ENCODE measurements around the gene SNX25. TPM values are rescaled to one million over a fixed set of nuclear protein-coding genes. Genes with fewer than 3 reads are reported as not detected.
"Not testable (repeated sequence)": the region's sequence is repeated elsewhere in the genome, so short reads cannot be mapped to it uniquely, and the experiment has no call there.

SNX25 gene
- total RNA-seq, 1 experiment from 2014 or later = 17.7 TPM

GRCh38 chr4:185198189-185198588, 11.2 kb upstream of the SNX25 start:
- not testable (repeated sequence) for H3K27me3 ChIP-seq; H3K4me1 ChIP-seq; H3K36me3 ChIP-seq; H3K4me3 ChIP-seq; DNase-seq; H3K27ac ChIP-seq; H3K9me3 ChIP-seq (replicated peaks)

- H3K36me3 ChIP-seq = no peaks in the 10 kb centered on the region
- H3K9me3 ChIP-seq (replicated peaks) = no peaks in the 10 kb centered on the region
- H3K4me3 ChIP-seq = peak overlapping the region; percentile 17
- no peaks in the 10 kb centered on the region for H3K4me1 ChIP-seq
- DNase-seq = peak; percentile 46 to 62
- H3K27ac ChIP-seq = peak overlapping the region; percentile 26
- no peaks in the 10 kb centered on the region for H3K27me3 ChIP-seq
Observed at GRCh38 chr4:185201977-185202962, 7.1 kb upstream of the SNX25 start.

GRCh38 chr4:185202984-185203485, 6.4 kb upstream of the SNX25 start:
- Histone ChIP-seq H3K4me1 (no peaks in the 10 kb centered on the region), H3K27ac (peak overlapping the region; percentile 59)

GRCh38 chr4:185203486-185204237, 5.7 kb upstream of the SNX25 start, which contains the start of gene CFAP97:
Gene CFAP97, minus strand, starts transcription at chr4:185204000. Its CDS starts 12,804 bp downstream, at chr4:185191196.
- no peaks in the 10 kb centered on the region for H3K36me3 ChIP-seq
- H3K9me3 ChIP-seq (replicated peaks) = no peaks in the 10 kb centered on the region
- peak within 1 kb of the TSS; percentile 59 for H3K27ac ChIP-seq
- H3K4me3 ChIP-seq = peak within 1 kb of the TSS; percentile 77
- H3K4me1 ChIP-seq = no peaks in the 10 kb centered on the region
- H3K27me3 ChIP-seq = no peaks in the 10 kb centered on the region
- peak; percentile 72 to 78 for DNase-seq

More at GRCh38 chr4:185202984-185203485, 6.4 kb upstream of the SNX25 start:
- H3K4me3 ChIP-seq = peak overlapping the region; percentile 77
- no peaks in the 10 kb centered on the region for H3K9me3 ChIP-seq (replicated peaks)
- no peaks in the 10 kb centered on the region for H3K27me3 ChIP-seq
- no peaks in the 10 kb centered on the region for H3K36me3 ChIP-seq
- no peak for DNase-seq

- Histone ChIP-seq H3K4me3 (peak overlapping the region; percentile 77), H3K27ac (no peak overlapping the region), H3K9me3 (replicated peaks) (no peaks in the 10 kb centered on the region), H3K27me3 (no peaks in the 10 kb centered on the region), H3K4me1 (no peaks in the 10 kb centered on the region), H3K36me3 (no peaks in the 10 kb centered on the region)
- DNase-seq = peak in 1 of 2 experiments; percentile 13
Observed at GRCh38 chr4:185204238-185204910, 5.0 kb upstream of the SNX25 start.

GRCh38 chr4:185205073-185205472, 4.3 kb upstream of the SNX25 start:
- H3K4me3 ChIP-seq; H3K36me3 ChIP-seq; H3K27ac ChIP-seq; DNase-seq; H3K27me3 ChIP-seq; H3K4me1 ChIP-seq; H3K9me3 ChIP-seq (replicated peaks): not testable (repeated sequence)

- H3K4me3 ChIP-seq = no peak overlapping the region
- no peak overlapping the region for H3K27ac ChIP-seq
- no peaks in the 10 kb centered on the region for H3K9me3 ChIP-seq (replicated peaks)
- H3K4me1 ChIP-seq = no peaks in the 10 kb centered on the region
- H3K27me3 ChIP-seq = no peaks in the 10 kb centered on the region
- H3K36me3 ChIP-seq = no peaks in the 10 kb centered on the region
- no peak for DNase-seq
Observed at GRCh38 chr4:185205697-185206342, 3.6 kb upstream of the SNX25 start.

- no peaks in the 10 kb centered on the region for H3K9me3 ChIP-seq (replicated peaks)
- DNase-seq = no peak
Observed at GRCh38 chr4:185207466-185207865, 1.9 kb upstream of the SNX25 start.

GRCh38 chr4:185209852-185210101, 379 bp downstream of the SNX25 start:
- peak overlapping the region; percentile 73 for H3K4me3 ChIP-seq
- H3K27me3 ChIP-seq; H3K4me1 ChIP-seq; H3K9me3 ChIP-seq (replicated peaks); H3K36me3 ChIP-seq; H3K27ac ChIP-seq; DNase-seq: not testable (repeated sequence)

More at GRCh38 chr4:185207466-185207865, 1.9 kb upstream of the SNX25 start:
- Histone ChIP-seq H3K27ac (no peak overlapping the region), H3K4me1 (no peaks in the 10 kb centered on the region; the same call in 1 of the 2 replicates), H3K27me3 (no peaks in the 10 kb centered on the region), H3K36me3 (no peaks in the 10 kb centered on the region), H3K4me3 (no peak overlapping the region)

- Histone ChIP-seq H3K27ac (peak overlapping the region; percentile 18; the same call in 1 of the 2 replicates), H3K9me3 (replicated peaks) (no peaks in the 10 kb centered on the region), H3K36me3 (no peaks in the 10 kb centered on the region), H3K4me3 (peak overlapping the region; percentile 73), H3K27me3 (no peaks in the 10 kb centered on the region), H3K4me1 (no peaks in the 10 kb centered on the region; the same call in 1 of the 2 replicates)
- DNase-seq = peak; percentile 43 to 54
Observed at GRCh38 chr4:185210102-185210981, 944 bp downstream of the SNX25 start.

- Histone ChIP-seq H3K4me3 (peak overlapping the region; percentile 73), H3K27ac (no peak overlapping the region; the same call in 1 of the 2 replicates), H3K36me3 (no peaks in the 10 kb centered on the region), H3K9me3 (replicated peaks) (no peaks in the 10 kb centered on the region), H3K27me3 (no peaks in the 10 kb centered on the region), H3K4me1 (no peaks in the 10 kb centered on the region; the same call in 1 of the 2 replicates)
- DNase-seq = peak in 1 of 2 experiments; percentile 3
Observed at GRCh38 chr4:185211035-185211434, 1.6 kb downstream of the SNX25 start.

GRCh38 chr4:185211641-185212040, 2.2 kb downstream of the SNX25 start:
- Histone ChIP-seq H3K36me3 (no peaks in the 10 kb centered on the region), H3K9me3 (replicated peaks) (no peaks in the 10 kb centered on the region), H3K4me3 (peak overlapping the region; percentile 73), H3K4me1 (no peaks in the 10 kb centered on the region; the same call in 1 of the 2 replicates), H3K27me3 (no peaks in the 10 kb centered on the region), H3K27ac (no peak overlapping the region)
- no peak for DNase-seq

GRCh38 chr4:185212581-185212980, 3.2 kb downstream of the SNX25 start:
- H3K4me3 ChIP-seq = no peak overlapping the region
- no peaks in the 10 kb centered on the region for H3K36me3 ChIP-seq
- no peak overlapping the region for H3K27ac ChIP-seq
- H3K9me3 ChIP-seq (replicated peaks) = no peaks in the 10 kb centered on the region
- DNase-seq = no peak
- no peaks in the 10 kb centered on the region for H3K27me3 ChIP-seq
- H3K4me1 ChIP-seq = no peaks in the 10 kb centered on the region; the same call in 1 of the 2 replicates

All from SJCRH30 (cell line).